Measurements from ENCODE around the gene CACNG7. TPM values are rescaled to one million over a fixed set of nuclear protein-coding genes. Genes with fewer than 3 reads are reported as not detected.

Gene CACNG7
- total RNA-seq, 1 experiment from 2014 or later, result not detected

DNA sequence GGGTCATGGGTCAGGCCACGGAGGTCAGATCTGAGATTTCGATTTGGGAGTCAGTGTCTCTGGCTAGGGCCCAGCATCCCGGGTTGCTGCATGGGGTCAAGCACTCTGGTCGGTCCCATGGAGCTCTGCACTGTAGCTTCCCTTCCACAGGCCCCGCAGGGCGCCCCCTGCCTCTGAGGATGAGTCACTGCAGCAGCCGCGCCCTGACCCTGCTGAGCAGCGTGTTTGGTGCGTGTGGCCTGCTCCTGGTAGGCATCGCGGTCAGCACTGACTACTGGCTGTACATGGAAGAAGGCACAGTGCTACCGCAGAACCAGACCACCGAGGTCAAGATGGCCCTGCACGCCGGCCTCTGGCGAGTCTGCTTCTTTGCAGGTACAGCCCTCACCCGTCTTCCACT, 3.6 kb downstream of the CACNG7 start:
- ChIA-PET POLR2A (ENCODE audit: low non-redundant PET) (no interaction called here), CTCF (no interaction called here)
- intact Hi-C loops (cut with micrococcal nuclease; ENCODE audit: unreplicated experiment), result no loop called here
- Histone ChIP-seq H3K27me3 (replicated peaks; ENCODE audit: insufficient read depth, low read depth, low read length, poor library complexity) (peaks cover 42% of the 10 kb centered on the region), H3K4me1 (ENCODE audit: insufficient read depth, low read length, poor library complexity, severe bottlenecking) (peaks cover 1% of the 10 kb centered on the region), H3K36me3 (ENCODE audit: insufficient read depth, low read length, poor library complexity, severe bottlenecking) (no peaks in the 10 kb centered on the region), H3K4me3 (ENCODE audit: low read depth, low read length, poor library complexity, severe bottlenecking) (no peak overlapping the region), H3K27ac (ENCODE audit: low read depth, low read length, poor library complexity, severe bottlenecking) (no peak overlapping the region), H3K9me3 (ENCODE audit: low read depth, low read length, poor library complexity, severe bottlenecking) (no peaks in the 10 kb centered on the region)
- BruUV-seq (replicated peaks), result no TSS peak
- TF ChIP-seq EZH2 (IDR thresholded peaks at IDR 0.05; ENCODE audit: borderline replicate concordance, low read depth, low read length, poor library complexity, severe bottlenecking), result no peak
- TF ChIP-seq, protein P1, sequence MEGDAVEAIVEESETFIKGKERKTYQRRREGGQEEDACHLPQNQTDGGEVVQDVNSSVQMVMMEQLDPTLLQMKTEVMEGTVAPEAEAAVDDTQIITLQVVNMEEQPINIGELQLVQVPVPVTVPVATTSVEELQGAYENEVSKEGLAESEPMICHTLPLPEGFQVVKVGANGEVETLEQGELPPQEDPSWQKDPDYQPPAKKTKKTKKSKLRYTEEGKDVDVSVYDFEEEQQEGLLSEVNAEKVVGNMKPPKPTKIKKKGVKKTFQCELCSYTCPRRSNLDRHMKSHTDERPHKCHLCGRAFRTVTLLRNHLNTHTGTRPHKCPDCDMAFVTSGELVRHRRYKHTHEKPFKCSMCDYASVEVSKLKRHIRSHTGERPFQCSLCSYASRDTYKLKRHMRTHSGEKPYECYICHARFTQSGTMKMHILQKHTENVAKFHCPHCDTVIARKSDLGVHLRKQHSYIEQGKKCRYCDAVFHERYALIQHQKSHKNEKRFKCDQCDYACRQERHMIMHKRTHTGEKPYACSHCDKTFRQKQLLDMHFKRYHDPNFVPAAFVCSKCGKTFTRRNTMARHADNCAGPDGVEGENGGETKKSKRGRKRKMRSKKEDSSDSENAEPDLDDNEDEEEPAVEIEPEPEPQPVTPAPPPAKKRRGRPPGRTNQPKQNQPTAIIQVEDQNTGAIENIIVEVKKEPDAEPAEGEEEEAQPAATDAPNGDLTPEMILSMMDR (conservative IDR thresholded peaks at IDR 0.05; ENCODE audit: low read depth, low read length), result peak; percentile 60
- no peak for DNase-seq (ENCODE audit: low spot score)

DNA sequence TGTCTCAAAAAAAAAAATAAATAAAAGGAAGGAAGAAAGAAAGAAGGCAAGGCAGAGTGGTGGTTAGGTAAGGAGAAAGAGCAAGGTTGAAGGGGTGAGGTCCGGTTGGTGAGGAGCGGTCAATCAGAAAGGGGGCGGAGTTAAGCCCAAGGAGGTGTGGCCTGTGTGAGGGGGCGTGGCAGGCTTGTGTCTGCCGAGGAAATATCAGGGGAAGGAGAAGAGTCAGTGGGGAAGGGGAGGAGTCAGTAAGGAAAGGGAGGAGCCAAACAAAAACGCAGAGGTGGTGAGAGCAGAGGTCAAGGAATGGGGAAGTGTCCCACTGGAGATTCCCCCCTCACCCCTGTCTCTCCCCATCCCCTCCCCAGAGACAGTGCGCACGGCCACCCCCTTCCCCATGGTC, 5.9 kb downstream of the CACNG7 start:
- TF ChIP-seq EZH2 (IDR thresholded peaks at IDR 0.05; ENCODE audit: borderline replicate concordance, low read depth, low read length, poor library complexity, severe bottlenecking), result no peak
- TF ChIP-seq, protein P1 (conservative IDR thresholded peaks at IDR 0.05; ENCODE audit: low read depth, low read length), result no peak
- no peaks in the 10 kb centered on the region for H3K36me3 ChIP-seq (ENCODE audit: insufficient read depth, low read length, poor library complexity, severe bottlenecking)
- no TSS peak for BruUV-seq (replicated peaks)
- no peak overlapping the region for H3K27ac ChIP-seq (ENCODE audit: low read depth, low read length, poor library complexity, severe bottlenecking)
- H3K9me3 ChIP-seq (ENCODE audit: low read depth, low read length, poor library complexity, severe bottlenecking), result no peaks in the 10 kb centered on the region
- ChIA-PET POLR2A (ENCODE audit: low non-redundant PET) (no interaction called here), CTCF (no interaction called here)
- no peak for DNase-seq (ENCODE audit: low spot score)
- intact Hi-C loops (cut with micrococcal nuclease; ENCODE audit: unreplicated experiment), result no loop called here
- peaks cover 21% of the 10 kb centered on the region for H3K27me3 ChIP-seq (replicated peaks; ENCODE audit: insufficient read depth, low read depth, low read length, poor library complexity)
- no peak overlapping the region for H3K4me3 ChIP-seq (ENCODE audit: low read depth, low read length, poor library complexity, severe bottlenecking)
- H3K4me1 ChIP-seq (ENCODE audit: insufficient read depth, low read length, poor library complexity, severe bottlenecking), result no peaks in the 10 kb centered on the region

DNA sequence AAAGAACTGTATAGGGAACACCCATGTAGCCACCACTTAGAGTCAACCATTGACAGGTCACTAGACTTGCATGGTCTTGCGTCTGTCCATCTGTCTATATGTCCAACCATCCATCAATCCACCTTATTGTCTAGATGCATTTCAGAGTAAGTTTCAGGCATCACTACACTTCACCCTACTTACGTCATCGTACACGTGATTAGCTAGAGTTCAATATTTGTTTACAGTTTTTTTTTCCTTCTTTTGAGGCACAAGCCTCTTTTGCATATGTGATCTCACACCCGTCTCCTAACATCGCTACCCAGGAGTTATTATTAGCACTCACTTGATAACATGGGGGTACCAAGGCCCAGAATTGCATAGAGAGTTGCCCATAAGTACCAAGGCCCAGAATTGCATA, 6.9 kb downstream of the CACNG7 start:
- no peaks in the 10 kb centered on the region for H3K4me1 ChIP-seq (ENCODE audit: insufficient read depth, low read length, poor library complexity, severe bottlenecking)
- TF ChIP-seq, protein P1 (conservative IDR thresholded peaks at IDR 0.05; ENCODE audit: low read depth, low read length), result no peak
- TF ChIP-seq EZH2 (IDR thresholded peaks at IDR 0.05; ENCODE audit: borderline replicate concordance, low read depth, low read length, poor library complexity, severe bottlenecking), result no peak
- H3K9me3 ChIP-seq (ENCODE audit: low read depth, low read length, poor library complexity, severe bottlenecking), result no peaks in the 10 kb centered on the region
- POLR2A ChIA-PET (ENCODE audit: low non-redundant PET), result no interaction called here
- no peaks in the 10 kb centered on the region for H3K36me3 ChIP-seq (ENCODE audit: insufficient read depth, low read length, poor library complexity, severe bottlenecking)
- H3K4me3 ChIP-seq (ENCODE audit: low read depth, low read length, poor library complexity, severe bottlenecking), result no peak overlapping the region
- CTCF ChIA-PET, result no interaction called here
- no peak for DNase-seq (ENCODE audit: low spot score)
- BruUV-seq (replicated peaks), result no TSS peak
- intact Hi-C loops (cut with micrococcal nuclease; ENCODE audit: unreplicated experiment), result no loop called here
- peaks cover 11% of the 10 kb centered on the region for H3K27me3 ChIP-seq (replicated peaks; ENCODE audit: insufficient read depth, low read depth, low read length, poor library complexity)
- H3K27ac ChIP-seq (ENCODE audit: low read depth, low read length, poor library complexity, severe bottlenecking), result no peak overlapping the region
